SK-N-DZ (cell line): Measurements from ENCODE around the gene EDDM13.
"Not testable (repeated sequence)": the region's sequence is repeated elsewhere in the genome, so short reads cannot be mapped to it uniquely, and the experiment has no call there.

Experiments used
- DNase-seq: peaks from one replicate; pipeline ENCODE4 v3.0.0-alpha.2; 2015; ENCODE audit warnings: low spot score
- small RNA-seq, 2 experiments: library from RNA; depleted of rRNA; stranded (forward); fragments of <200 nt; gene quantifications; one replicate each; pipeline ENCODE3, GENCODE V24; 2014

Gene EDDM13

DNA sequence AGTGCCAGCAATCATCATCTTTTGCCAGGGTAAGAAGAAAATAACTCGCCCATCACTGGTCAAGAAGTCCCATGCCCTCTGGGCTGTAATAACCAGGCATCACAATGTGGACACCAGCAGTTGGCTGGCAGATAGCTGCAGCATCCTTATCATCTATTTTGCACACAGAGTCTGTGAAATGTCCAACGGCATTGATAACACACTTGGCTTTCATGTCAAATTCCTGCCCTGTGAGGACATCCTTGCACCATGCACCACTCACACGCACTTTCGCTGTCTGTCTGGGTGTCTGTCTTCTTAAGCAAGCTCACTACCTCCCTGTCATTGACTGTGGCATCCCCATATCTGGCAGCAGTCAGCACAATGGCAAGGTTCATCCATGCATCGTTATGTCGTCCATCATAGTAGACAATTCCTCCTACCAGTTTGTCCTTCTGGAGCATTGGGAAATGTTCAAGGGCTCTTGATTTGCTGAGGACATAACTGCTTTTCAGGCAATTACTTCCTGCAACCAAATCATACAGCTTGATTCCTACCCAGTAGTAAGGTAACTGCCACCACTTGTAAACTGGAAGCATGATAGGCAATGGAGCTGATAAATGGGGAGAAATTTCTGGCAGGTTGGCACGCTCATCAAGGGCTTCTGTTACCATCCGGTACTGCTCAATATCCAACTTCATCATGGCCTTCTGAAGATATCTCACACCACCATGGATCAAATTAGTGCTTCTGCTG is 48.9 kb downstream of the EDDM13 start:
- no peak for DNase-seq

GRCh38 chr19:56321989-56322440 is 49.5 kb downstream of the EDDM13 start:
- no peak for DNase-seq

GRCh38 chr19:56324436-56324835 is 51.9 kb downstream of the EDDM13 start:
- no peak for DNase-seq

DNA sequence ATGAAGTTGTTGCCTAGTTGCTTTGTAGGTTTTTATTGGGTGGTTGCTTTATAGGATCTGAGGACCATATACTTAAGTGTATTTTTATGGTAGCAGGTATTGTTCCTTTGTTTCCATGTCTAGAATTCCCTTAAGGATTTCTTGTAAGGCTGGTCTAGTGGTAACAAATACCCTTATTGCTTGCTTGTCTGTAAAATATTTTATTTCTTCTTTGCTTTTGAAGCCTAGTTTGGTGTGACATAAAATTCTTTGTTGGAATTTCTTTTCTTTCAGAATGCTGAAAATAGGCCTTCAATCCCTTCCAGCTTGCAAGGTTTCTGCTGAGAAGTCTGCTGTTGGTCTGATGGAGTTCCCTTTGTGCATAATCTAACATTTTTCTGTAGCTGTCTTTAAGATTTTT is 60.1 kb downstream of the EDDM13 start:
- no peak for DNase-seq

GRCh38 chr19:56333506-56333905 is 61.0 kb downstream of the EDDM13 start:
- peak; percentile 15 for DNase-seq

DNA sequence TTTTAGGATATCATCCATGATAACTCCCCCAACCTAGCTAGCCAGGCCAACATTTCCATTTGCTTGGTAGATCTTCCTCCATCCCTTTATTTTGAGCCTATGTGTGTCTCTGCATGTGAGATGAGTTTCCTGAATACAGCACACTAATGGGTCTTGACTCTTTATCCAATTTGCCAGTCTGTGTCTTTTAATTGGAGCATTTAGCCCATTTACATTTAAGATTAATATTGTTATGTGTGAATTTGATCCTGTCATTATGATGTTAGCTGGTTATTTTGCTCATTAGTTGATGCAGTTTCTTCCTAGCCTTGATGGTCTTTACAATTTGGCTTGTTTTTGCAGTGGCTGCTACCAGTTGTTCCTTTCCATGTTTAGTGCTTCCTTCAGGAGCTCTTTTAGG is 62.8 kb downstream of the EDDM13 start:
- not testable (repeated sequence) for DNase-seq

DNA sequence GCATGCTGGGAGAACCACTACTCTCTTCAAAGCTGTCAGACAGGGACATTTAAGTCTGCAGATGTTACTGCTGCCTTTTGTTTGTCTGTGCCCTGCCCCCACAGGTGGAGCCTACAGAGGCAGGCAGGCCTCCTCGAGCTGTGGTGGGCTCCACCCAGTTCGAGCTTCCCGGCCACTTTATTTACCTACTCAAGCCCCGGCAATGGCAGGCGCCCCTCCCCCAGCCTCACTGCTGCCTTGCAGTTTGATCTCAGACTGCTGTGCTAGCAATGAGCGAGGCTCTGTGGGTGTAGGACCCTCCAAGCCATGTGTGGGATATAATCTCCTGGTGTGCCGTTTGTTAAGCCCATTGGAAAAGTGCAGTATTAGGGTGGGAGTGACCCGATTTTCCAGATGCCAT is 64.5 kb downstream of the EDDM13 start:
- not testable (repeated sequence) for DNase-seq

- DNase-seq, result not testable (repeated sequence)
These were observed 66.5 kb downstream of the EDDM13 start for GRCh38 chr19:56339031-56339430.

GRCh38 chr19:56341948-56342347 is 69.4 kb downstream of the EDDM13 start:
- DNase-seq, result no peak

DNA sequence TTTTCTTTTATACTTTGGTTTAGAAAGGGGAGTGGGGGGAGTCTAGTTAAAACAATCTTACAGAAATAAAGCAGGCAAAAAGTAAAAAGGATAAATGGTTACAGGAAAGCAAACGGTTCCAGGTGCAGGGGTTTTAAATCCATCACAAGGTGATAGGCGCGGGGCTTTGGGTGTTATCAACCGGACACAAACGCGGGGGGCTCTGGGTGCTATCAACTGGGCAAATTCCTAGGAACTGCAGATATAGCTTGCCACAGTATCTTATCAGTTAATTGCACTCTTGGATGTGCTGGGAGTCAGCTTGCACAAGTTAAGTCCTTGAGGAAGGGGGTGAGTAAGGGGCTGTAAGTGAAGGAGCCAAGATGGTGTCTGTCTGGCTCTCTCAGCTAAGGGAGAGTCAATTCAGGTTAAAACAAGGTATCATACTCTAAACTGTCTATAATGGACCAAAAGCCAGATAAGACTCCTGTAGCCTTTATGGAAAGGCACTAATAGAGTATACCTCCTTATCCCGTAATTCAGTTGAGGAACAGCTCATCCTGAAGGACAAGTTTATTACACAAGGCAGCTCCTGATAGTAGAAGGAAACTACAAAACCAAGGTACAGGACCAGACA is 74.7 kb downstream of the EDDM13 start:
- no peak for DNase-seq

DNA sequence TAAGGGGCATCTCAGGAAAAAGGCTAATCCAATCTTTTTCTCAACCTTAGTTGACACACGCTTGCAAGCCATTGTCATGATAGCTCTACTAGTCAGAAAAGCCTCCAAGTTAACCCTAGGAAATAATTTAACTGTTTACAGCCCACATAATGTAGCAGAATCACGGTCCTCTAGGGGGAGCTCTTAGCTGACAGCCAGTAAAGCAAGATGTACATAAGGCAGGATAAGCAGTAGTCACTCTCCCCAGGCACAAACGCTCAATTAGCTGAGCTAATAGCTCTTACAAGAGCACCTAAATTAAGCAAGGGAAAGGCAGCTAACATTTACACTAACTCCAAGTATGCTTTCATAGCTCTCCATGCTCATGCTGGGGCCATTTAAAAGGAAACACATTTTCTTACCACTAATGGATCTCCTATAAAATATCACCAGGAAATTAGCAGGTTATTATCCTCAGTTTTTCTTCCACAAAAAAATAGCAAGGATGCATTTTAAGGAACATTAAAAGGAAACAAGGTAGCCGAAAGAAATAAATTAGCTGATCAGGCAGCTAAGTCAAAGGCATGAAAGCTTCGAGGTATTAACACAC is 75.8 kb downstream of the EDDM13 start:
- no peak for DNase-seq

DNA sequence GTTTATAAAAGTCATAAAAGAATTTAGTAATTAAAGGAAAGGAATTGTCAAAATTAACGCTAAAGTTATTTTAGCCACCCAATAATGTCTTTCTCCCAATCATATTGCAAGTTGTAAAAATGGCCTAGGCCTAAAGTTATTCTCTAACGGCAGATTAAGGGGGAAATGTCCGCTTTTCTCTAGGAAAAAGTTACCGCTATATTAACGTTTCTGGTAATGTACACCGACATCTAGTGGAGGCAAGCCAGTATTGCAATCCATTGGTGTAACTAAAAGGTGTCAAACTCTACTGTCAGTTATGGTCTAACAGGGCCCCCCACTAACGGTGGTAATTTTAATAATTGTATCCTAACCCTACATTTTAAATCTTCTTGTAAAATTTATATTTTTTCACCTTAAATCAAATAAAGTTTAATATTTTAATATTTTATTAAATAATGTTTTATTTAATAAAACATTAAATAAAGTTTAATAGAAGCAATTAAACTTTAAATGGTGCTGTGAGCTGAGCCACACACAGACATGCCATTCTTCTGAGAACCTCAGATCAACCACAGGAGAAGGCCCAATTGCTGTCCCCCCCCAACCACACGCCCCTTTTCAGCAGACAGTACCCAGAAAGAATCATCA is 78.0 kb downstream of the EDDM13 start:
- DNase-seq, result peak; percentile 22

DNA sequence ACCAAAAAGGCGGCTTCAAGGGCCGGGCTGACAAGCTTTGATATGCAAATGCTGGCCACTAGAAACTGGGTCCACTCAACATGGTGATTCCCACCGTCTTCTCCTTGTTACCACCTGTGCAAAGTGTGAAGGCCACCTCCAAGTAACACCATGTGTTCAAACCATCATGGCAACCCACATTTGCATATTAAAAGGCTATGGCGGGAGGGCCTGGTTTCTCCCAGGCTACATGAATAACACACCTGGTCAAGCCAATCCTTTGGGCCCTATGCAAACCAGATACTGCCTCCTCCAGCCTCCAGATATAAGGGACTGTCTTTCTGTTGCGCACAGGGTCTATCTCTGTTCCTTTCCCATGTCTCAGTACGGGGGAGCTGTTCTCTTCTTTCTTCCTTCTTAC is 78.7 kb downstream of the EDDM13 start:
- DNase-seq, result no peak

DNA sequence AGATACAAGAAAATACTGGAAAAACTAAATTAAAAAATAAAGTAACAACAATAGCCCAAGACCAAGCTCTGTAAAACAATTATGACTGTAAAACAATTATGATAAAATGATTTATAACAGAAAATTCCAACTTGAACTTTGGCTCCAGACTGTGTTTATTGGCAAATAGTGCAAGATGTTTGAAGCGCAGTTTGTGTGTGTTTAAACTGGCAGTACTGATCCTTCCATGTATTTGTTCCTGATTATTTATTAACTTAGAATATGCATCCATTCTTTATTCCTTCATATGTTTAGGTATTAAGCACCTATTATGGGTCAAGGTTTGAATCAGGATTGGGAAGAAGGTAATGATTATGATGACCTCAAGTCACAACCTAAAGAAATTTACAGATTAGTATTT is 83.0 kb downstream of the EDDM13 start:
- DNase-seq, result no peak

DNA sequence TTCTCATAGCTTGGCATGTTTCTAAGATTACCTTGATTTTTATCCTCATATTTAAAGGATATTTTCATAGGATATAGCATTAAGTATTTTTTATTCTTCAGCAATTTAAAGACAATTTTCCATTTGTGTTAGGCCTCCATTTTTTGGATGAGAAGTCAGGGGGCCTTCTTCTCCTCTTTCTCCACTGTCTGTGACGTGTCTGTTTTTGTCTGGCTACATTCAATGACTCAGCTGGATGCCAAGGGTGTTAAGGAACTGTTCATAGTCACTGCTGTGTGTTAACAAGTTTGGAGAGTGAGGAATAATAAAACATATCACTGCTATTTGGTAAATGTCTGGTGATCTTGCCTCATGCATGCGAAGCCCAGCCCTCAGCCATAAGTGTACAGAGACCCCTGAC is 84.4 kb downstream of the EDDM13 start:
- DNase-seq, result no peak

Small RNAs within 50 kb of the gene (small RNA-seq; reads per million reads assigned to genes)
- 0 reads per million in 2 experiments for gene RF00019
